ENCODE results near the gene ISYNA1. TPM values are rescaled to one million over a fixed set of nuclear protein-coding genes. Genes with fewer than 3 reads are reported as not detected.

Gene ISYNA1
- polyA plus RNA-seq, 2 donors, result 17.5 to 42.7 TPM

DNA sequence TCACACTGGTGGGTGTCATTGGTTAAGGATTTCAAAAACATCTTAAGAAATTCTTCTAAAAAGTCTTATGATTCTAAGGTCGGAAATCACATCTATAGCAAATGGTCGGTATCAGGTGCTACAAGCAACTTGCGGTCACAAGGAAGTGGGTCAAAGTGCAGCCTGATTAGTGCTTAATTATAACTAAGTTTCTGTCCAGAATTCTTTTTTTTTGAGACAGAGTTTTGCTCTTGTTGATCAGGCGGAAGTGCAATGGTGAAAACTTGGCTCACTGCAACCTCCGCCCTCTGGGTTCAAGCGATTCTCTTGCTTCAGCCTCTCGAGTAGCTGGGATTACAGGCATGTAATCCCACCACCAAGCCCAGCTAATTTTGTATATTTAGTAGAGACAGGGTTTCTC lies 53.2 kb downstream of the ISYNA1 start:
- Histone ChIP-seq H3K36me3 (ENCODE audit: control insufficient read depth in 2 of 2, insufficient read depth in 2 of 2, low read length in 1 of 2) (no peaks in the 10 kb centered on the region), H3K27ac (ENCODE audit: low read depth in 2 of 2, low read length in 1 of 2) (no peak overlapping the region)

More for the DNA sequence above, 53.2 kb downstream of the ISYNA1 start:
- Histone ChIP-seq H3K27me3 (ENCODE audit: control insufficient read depth in 1 of 2, insufficient read depth in 2 of 2, low read length in 2 of 2) (no peaks in the 10 kb centered on the region), H3K4me3 (ENCODE audit: low read depth in 1 of 2, low read length in 2 of 2) (no peak overlapping the region), H3K4me1 (ENCODE audit: control insufficient read depth in 2 of 2, insufficient read depth in 2 of 2, low read length in 1 of 2) (peaks cover 4 to 6% of the 10 kb centered on the region in 2 donors), H3K9me3 (ENCODE audit: control insufficient read depth in 2 of 2, insufficient read depth in 1 of 2, low read depth in 1 of 2, low read length in 1 of 2) (peaks cover 0 to 2% of the 10 kb centered on the region in 2 donors)
- 72 to 84% methylated on average over 7 of the region's 7 CpGs for WGBS, 2 donors

Other genes with a start within 250 kb of the ISYNA1 start
- gene MPV17L2, start 244.9 kb downstream of the ISYNA1 start, polyA plus RNA-seq, result 10 to 100 TPM in 1 of 2 donors, 1 to 10 TPM in 1; 7.4 to 12.0 TPM
- 1 to 10 TPM in 1 of 2 donors, under 1 TPM in 1; 0.81 to 1.1 TPM for gene RAB3A, start 234.1 kb downstream of the ISYNA1 start, polyA plus RNA-seq
- under 1 TPM; 0.07 to 0.39 TPM for gene PDE4C, start 211.7 kb downstream of the ISYNA1 start, polyA plus RNA-seq
- 10 to 100 TPM in 1 of 2 donors, under 1 TPM in 1; 0.88 to 12.2 TPM for gene IQCN, start 163.7 kb downstream of the ISYNA1 start, polyA plus RNA-seq
- 10 to 100 TPM; 57.9 to 84.5 TPM for gene JUND, start 156.5 kb downstream of the ISYNA1 start, polyA plus RNA-seq
- 100 to 1,000 TPM in 1 of 2 donors, 10 to 100 TPM in 1; 96.9 to 113 TPM for gene LSM4, start 115.1 kb downstream of the ISYNA1 start, polyA plus RNA-seq
- gene PGPEP1, start 97.5 kb downstream of the ISYNA1 start, polyA plus RNA-seq, result 1 to 10 TPM; 1.8 to 1.9 TPM
- gene GDF15, start 52.0 kb downstream of the ISYNA1 start, polyA plus RNA-seq, result 1 to 10 TPM in 1 of 2 donors, under 1 TPM in 1; 0.24 to 2.8 TPM
- gene LRRC25, start 40.5 kb downstream of the ISYNA1 start, polyA plus RNA-seq, result under 1 TPM; 0.55 to 0.66 TPM
- 10 to 100 TPM; 25.4 to 25.9 TPM for gene SSBP4, start 18.7 kb downstream of the ISYNA1 start, polyA plus RNA-seq
- 1 to 10 TPM; 7.1 to 9.1 TPM for gene ELL, start 83.9 kb upstream of the ISYNA1 start, polyA plus RNA-seq
- 100 to 1,000 TPM; 175 to 269 TPM for gene FKBP8, start 105.4 kb upstream of the ISYNA1 start, polyA plus RNA-seq
- 10 to 100 TPM; 43.7 to 68.1 TPM for gene KXD1, start 119.7 kb upstream of the ISYNA1 start, polyA plus RNA-seq
- 1,000 to 10,000 TPM in 1 of 2 donors, 100 to 1,000 TPM in 1; 709 to 1,325 TPM for gene UBA52, start 133.7 kb upstream of the ISYNA1 start, polyA plus RNA-seq
- gene REX1BD, start 150.7 kb upstream of the ISYNA1 start, polyA plus RNA-seq, result 10 to 100 TPM; 48.4 to 59.0 TPM
- gene CRLF1, start 168.7 kb upstream of the ISYNA1 start, polyA plus RNA-seq, result 10 to 100 TPM in 1 of 2 donors, 1 to 10 TPM in 1; 2.8 to 11.1 TPM
- under 1 TPM; 0.41 to 0.71 TPM for gene TMEM59L, start 174.7 kb upstream of the ISYNA1 start, polyA plus RNA-seq
- gene KLHL26, start 198.9 kb upstream of the ISYNA1 start, polyA plus RNA-seq, result 1 to 10 TPM; 1.8 to 2.0 TPM
- gene CRTC1, start 245.5 kb upstream of the ISYNA1 start, polyA plus RNA-seq, result 1 to 10 TPM; 2.1 to 4.0 TPM